ENCODE data around the gene HAUS6. TPM values are rescaled to one million over a fixed set of nuclear protein-coding genes. Genes with fewer than 3 reads are reported as not detected.

The HAUS6 gene
- total RNA-seq, 4 donors from 2014 or later: 1.4 to 8.9 (median 6.3) TPM

DNA sequence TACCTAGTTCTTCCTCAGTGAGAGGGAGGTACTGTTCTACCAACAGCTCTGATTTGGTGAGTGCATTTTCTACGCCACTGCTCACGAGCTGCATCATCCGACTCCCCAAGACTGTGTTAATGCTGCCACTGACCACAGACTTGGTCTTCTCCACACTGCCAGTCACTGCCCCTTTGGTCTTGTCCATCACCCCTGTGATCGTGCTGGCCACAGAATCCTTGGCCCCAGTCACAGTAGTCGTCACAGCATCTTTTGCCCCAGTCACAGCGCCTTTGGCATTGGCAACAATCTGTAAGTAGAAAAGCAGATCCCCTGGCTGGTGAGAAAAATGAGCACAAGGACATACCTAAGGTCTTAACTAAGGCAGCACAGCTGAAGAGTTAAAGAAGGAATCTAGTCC lies 18.2 kb upstream of the HAUS6 start:
- no peak overlapping the region for H3K4me3 ChIP-seq
- DNase-seq: no peak
- H3K27ac ChIP-seq: no peak overlapping the region
- H3K27me3 ChIP-seq: no peaks in the 10 kb centered on the region
- TF ChIP-seq POLR2A (IDR thresholded peaks at IDR 0.05): no peak
- TF ChIP-seq, protein P1, sequence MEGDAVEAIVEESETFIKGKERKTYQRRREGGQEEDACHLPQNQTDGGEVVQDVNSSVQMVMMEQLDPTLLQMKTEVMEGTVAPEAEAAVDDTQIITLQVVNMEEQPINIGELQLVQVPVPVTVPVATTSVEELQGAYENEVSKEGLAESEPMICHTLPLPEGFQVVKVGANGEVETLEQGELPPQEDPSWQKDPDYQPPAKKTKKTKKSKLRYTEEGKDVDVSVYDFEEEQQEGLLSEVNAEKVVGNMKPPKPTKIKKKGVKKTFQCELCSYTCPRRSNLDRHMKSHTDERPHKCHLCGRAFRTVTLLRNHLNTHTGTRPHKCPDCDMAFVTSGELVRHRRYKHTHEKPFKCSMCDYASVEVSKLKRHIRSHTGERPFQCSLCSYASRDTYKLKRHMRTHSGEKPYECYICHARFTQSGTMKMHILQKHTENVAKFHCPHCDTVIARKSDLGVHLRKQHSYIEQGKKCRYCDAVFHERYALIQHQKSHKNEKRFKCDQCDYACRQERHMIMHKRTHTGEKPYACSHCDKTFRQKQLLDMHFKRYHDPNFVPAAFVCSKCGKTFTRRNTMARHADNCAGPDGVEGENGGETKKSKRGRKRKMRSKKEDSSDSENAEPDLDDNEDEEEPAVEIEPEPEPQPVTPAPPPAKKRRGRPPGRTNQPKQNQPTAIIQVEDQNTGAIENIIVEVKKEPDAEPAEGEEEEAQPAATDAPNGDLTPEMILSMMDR (IDR thresholded peaks at IDR 0.05): no peak
- TF ChIP-seq POLR2AphosphoS5 (IDR thresholded peaks at IDR 0.05): no peak
- no peak for TF ChIP-seq EP300 (IDR thresholded peaks at IDR 0.05; ENCODE audit: low read depth)
- 89 to 94% methylated on average over 4 to 6 of the region's 6 CpGs for WGBS, 2 donors (ENCODE audit: low coverage in 1 of 2)
- in situ Hi-C loops (cut with MboI; ENCODE audit: low pct_ligation_motif_present in 1 of 4, low pct_unique_long_range_greater_than_20kb in 1 of 4, low sequenced_read_pairs in 3 of 4): loop anchor here in 1 of 4 donors (25.0 kb wide), 1 partner anchor 116 kb away; the partner anchor contains the start of gene DENND4C
- peaks cover 0 to 21% (median 11%) of the 10 kb centered on the region in 4 donors for H3K4me1 ChIP-seq
- no peaks in the 10 kb centered on the region for H3K9me3 ChIP-seq
- intact Hi-C loops (cut with DNase I; ENCODE audit: low total_unique reads): no loop called here
- H3K36me3 ChIP-seq: peaks cover 0 to 57% (median 28%) of the 10 kb centered on the region in 4 donors

DNA sequence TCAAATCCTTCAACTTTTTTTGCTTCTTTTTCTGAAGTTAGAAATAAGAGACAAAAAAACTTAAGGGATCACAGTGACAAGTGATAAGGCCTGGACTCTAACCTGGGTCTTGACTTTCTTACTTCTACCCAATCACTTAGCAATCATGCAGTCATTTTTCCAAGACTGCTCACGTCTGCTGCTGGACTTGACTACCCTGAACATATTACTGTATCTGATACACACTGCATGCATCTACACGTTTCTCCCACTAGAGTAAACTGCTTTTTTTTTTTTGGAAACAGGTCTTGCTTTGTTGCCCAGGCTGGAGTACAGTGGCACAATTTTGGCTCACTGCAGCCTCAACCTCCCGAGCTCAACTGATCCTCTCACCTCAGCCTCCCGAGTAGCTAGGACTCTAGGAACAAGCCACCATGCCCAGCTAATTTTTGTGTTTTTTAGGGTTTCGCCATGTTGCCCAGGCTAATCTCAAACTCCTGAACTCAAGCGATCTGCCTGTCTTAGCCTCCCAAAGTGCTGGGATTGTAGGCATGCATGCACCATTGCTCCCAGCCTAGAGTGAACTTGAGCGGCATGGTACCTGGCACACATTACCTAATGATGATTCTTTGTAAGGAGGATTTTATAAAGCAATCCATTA lies 17.2 kb upstream of the HAUS6 start:
- Histone ChIP-seq H3K9me3 (no peaks in the 10 kb centered on the region), H3K27ac (no peak overlapping the region), H3K4me3 (no peak overlapping the region), H3K27me3 (no peaks in the 10 kb centered on the region), H3K36me3 (peaks cover 0 to 62% (median 30%) of the 10 kb centered on the region in 4 donors), H3K4me1 (peaks cover 0 to 14% (median 5%) of the 10 kb centered on the region in 4 donors)
- intact Hi-C loops (cut with DNase I; ENCODE audit: low total_unique reads) (no loop called here), in situ Hi-C loops (cut with MboI; ENCODE audit: low pct_ligation_motif_present in 1 of 4, low pct_unique_long_range_greater_than_20kb in 1 of 4, low sequenced_read_pairs in 3 of 4) (loop anchor here in 1 of 4 donors (25.0 kb wide), 1 partner anchor 117 kb away; the partner anchor contains the start of gene DENND4C)
- 87 to 93% methylated on average over 7 of the region's 7 CpGs for WGBS, 2 donors (ENCODE audit: low coverage in 1 of 2)
- no peak for DNase-seq
- TF ChIP-seq, protein P1 (IDR thresholded peaks at IDR 0.05): no peak
- TF ChIP-seq POLR2A (IDR thresholded peaks at IDR 0.05): no peak
- TF ChIP-seq POLR2AphosphoS5 (IDR thresholded peaks at IDR 0.05): no peak
- TF ChIP-seq EP300 (IDR thresholded peaks at IDR 0.05; ENCODE audit: low read depth): no peak

DNA sequence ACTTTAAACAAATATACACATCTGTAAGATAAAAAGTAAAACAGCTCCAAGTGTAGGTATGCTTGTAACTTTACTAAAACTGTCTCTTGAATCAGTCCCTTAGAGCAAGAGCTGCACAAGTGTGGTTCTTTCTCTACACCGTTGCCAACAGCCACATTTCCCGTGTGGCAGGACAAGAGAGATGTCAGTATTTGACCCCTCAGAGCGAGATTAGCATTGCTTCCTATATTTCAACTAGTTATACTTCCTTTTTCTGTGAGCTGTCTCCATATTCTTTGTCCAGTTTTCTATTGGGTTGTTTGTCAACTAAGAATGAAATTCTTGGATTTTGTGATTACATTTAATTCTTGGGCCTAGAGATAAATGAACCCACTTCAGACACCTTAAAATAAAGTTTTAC lies 16.5 kb upstream of the HAUS6 start:
- Histone ChIP-seq H3K4me3 (no peak overlapping the region), H3K27me3 (no peaks in the 10 kb centered on the region), H3K27ac (peak overlapping the region in 2 of 4 donors; percentile 3 to 10), H3K36me3 (peaks cover 0 to 62% (median 30%) of the 10 kb centered on the region in 4 donors), H3K4me1 (peaks cover 0 to 7% (median 4%) of the 10 kb centered on the region in 4 donors), H3K9me3 (no peaks in the 10 kb centered on the region)
- WGBS, 2 donors (ENCODE audit: low coverage in 1 of 2): 68 to 75% methylated on average over 3 of the region's 3 CpGs
- DNase-seq: no peak
- in situ Hi-C loops (cut with MboI; ENCODE audit: low pct_ligation_motif_present in 1 of 4, low pct_unique_long_range_greater_than_20kb in 1 of 4, low sequenced_read_pairs in 3 of 4): loop anchor here in 1 of 4 donors (25.0 kb wide), 1 partner anchor 118 kb away; the partner anchor contains the start of gene DENND4C
- TF ChIP-seq, protein P1 (IDR thresholded peaks at IDR 0.05): no peak
- no peak for TF ChIP-seq POLR2AphosphoS5 (IDR thresholded peaks at IDR 0.05)
- TF ChIP-seq EP300 (IDR thresholded peaks at IDR 0.05; ENCODE audit: low read depth): no peak
- TF ChIP-seq POLR2A (IDR thresholded peaks at IDR 0.05): no peak
- intact Hi-C loops (cut with DNase I; ENCODE audit: low total_unique reads): no loop called here

DNA sequence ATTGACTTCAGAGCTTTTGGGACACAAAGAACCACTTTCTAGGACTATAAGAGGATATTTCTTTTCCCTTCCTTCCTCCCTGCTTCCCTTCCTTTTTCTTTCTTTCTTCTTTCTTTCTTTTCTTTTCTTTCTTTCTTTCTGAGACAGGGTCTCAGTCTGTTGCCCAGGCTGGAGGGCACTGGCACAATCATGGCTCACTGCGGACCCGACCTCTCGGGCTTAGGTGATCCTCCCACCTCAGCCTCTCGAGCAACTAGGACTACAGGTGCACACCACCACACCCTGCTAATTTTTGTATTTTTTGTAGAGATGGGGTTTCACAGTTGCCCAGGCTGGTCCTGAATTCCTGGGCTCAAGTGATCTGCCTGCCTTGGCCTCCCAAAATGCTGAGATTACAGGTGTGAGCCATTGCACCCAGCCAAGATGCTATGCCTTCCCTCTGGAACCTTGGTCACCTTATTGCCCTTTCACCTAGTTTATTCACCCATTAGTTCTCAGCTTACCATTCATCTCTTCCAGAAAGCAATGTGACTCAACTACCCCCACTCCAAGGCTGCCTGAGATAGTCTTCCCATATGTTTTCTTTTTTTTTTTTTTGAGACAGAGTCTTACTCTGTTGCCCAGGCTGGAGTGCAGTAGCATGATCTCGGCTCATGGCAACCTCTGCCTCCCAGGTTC lies 14.5 kb upstream of the HAUS6 start:
- no peak overlapping the region for H3K4me3 ChIP-seq
- no peak for DNase-seq
- TF ChIP-seq POLR2A (IDR thresholded peaks at IDR 0.05) (no peak), EP300 (IDR thresholded peaks at IDR 0.05; ENCODE audit: low read depth) (no peak), POLR2AphosphoS5 (IDR thresholded peaks at IDR 0.05) (no peak)
- TF ChIP-seq, protein P1 (IDR thresholded peaks at IDR 0.05): no peak
- H3K27ac ChIP-seq: no peak overlapping the region
- peaks cover 0 to 5% (median 4%) of the 10 kb centered on the region in 4 donors for H3K4me1 ChIP-seq
- in situ Hi-C loops (cut with MboI; ENCODE audit: low pct_ligation_motif_present in 1 of 4, low pct_unique_long_range_greater_than_20kb in 1 of 4, low sequenced_read_pairs in 3 of 4) (loop anchor here in 1 of 4 donors (25.0 kb wide), 1 partner anchor 120 kb away; the partner anchor contains the start of gene DENND4C), intact Hi-C loops (cut with DNase I; ENCODE audit: low total_unique reads) (no loop called here)
- 99% methylated on average over 5 of the region's 5 CpGs; no CpG with 5 or more reads in 1 of the 2 donors for WGBS, 2 donors (ENCODE audit: low coverage in 1 of 2)
- H3K27me3 ChIP-seq: no peaks in the 10 kb centered on the region
- H3K9me3 ChIP-seq: no peaks in the 10 kb centered on the region
- H3K36me3 ChIP-seq: peaks cover 0 to 57% (median 30%) of the 10 kb centered on the region in 4 donors

All from transverse colon (tissue), 4 donors.